ENCODE results near the gene CDYL. TPM values are rescaled to one million over a fixed set of nuclear protein-coding genes. Genes with fewer than 3 reads are reported as not detected.

The CDYL gene
- total and polyA plus RNA-seq, 2 of the 4 experiments (the other 2 are of a cell fraction) = 14.2 to 92.1 TPM

DNA sequence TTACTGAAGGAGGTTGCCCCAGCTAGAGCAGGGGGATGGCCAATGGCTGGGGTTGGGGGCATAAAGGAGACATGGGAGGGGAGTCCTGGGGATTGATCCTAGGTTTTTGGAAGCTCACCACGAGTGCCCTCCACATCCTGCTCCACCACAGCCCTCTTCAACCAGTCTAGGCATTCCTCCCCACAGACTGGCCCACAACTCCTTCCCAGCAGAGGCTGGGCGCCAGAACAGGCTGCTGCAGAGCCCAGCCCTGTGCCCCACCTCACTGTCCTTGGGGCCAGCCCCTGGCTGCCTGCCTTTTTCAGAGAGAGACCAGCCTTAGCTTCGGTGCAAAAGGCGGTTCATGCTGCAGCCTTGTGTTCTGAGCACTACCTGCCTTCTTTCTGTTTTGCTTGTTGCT lies 211.2 kb downstream of the CDYL start:
- H3K27ac ChIP-seq (ENCODE audit: insufficient read depth, low read length) = no peak overlapping the region
- WGBS, 2 experiments (ENCODE audit: extremely low coverage in 2 of 2, insufficient read length in 1 of 2) = 29% methylated on average over 1 of the region's 4 CpGs; no CpG with 5 or more reads in 1 of the 2 experiments
- dilution Hi-C loops (cut with HindIII; ENCODE audit: low sequenced_read_pairs, unreplicated experiment) (no loop called here), intact Hi-C loops (cut with micrococcal nuclease) (no loop called here), in situ Hi-C loops (cut with MboI; ENCODE audit: low sequenced_read_pairs) (no loop called here)
- H3K9me1 ChIP-seq (ENCODE audit: insufficient read depth, low read length) = no peaks in the 10 kb centered on the region
- no peak overlapping the region for H3K9ac ChIP-seq (ENCODE audit: low read depth, low read length)
- no peak overlapping the region for H4K8ac ChIP-seq (ENCODE audit: low read depth in 2 of 2, low read length in 2 of 2)
- DNase-seq (no peak), ATAC-seq (ENCODE audit: low read depth) (no peak)
- CTCF ChIA-PET = no interaction called here
- no peaks in the 10 kb centered on the region for H3K36me3 ChIP-seq (ENCODE audit: control insufficient read depth, insufficient read depth, low read length)
- H3K56ac ChIP-seq (ENCODE audit: extremely low read depth, insufficient read depth, low read length) = no peak overlapping the region
- H3K14ac ChIP-seq (replicated peaks; ENCODE audit: low read depth, low read length) = no peak overlapping the region
- H3K4me1 ChIP-seq (ENCODE audit: control insufficient read depth, insufficient read depth, low read length) = peaks cover 3% of the 10 kb centered on the region
- H4K5ac ChIP-seq (ENCODE audit: low read depth, low read length) = no peak overlapping the region
- no peak overlapping the region for H2AFZ ChIP-seq (replicated peaks; ENCODE audit: low read length, poor library complexity)
- no peak overlapping the region for H2BK15ac ChIP-seq (ENCODE audit: low read depth, low read length)
- H2BK5ac ChIP-seq (ENCODE audit: low read depth, low read length, poor library complexity, severe bottlenecking) = no peak overlapping the region
- H3K79me1 ChIP-seq (ENCODE audit: low read depth in 1 of 2, low read length in 2 of 2) = no peaks in the 10 kb centered on the region
- no peaks in the 10 kb centered on the region; the same call in 1 of the 2 replicates for H3K27me3 ChIP-seq (ENCODE audit: control insufficient read depth, insufficient read depth, low read length)
- no peak overlapping the region for H2AK9ac ChIP-seq (replicated peaks; ENCODE audit: low read depth, low read length, poor library complexity)
- no peak overlapping the region for H3K18ac ChIP-seq (ENCODE audit: low read depth, low read length)
- H3K9me3 ChIP-seq (ENCODE audit: control insufficient read depth, insufficient read depth, low read length) = no peaks in the 10 kb centered on the region
- H4K20me1 ChIP-seq (ENCODE audit: insufficient read depth, low read length) = no peaks in the 10 kb centered on the region; the same call in 1 of the 2 replicates
- no peak overlapping the region for H4K91ac ChIP-seq (ENCODE audit: insufficient read depth, low read depth, low read length)
- H3K23ac ChIP-seq (ENCODE audit: low read depth, low read length) = no peak overlapping the region
- BruUV-seq (replicated peaks) = no TSS peak
- no peak overlapping the region for H2BK120ac ChIP-seq (ENCODE audit: low read depth, low read length)
- H3K4ac ChIP-seq (ENCODE audit: low read depth, low read length) = no peak overlapping the region
- no peak overlapping the region for H3K4me2 ChIP-seq (ENCODE audit: low read depth, low read length)
- no peak overlapping the region for H3K4me3 ChIP-seq (ENCODE audit: insufficient read depth, low read depth, low read length)
- no peak overlapping the region for H2AK5ac ChIP-seq (ENCODE audit: low read depth, low read length)
- H2BK20ac ChIP-seq (ENCODE audit: low read depth, low read length) = no peak overlapping the region
- TF ChIP-seq FOS (IDR thresholded peaks at IDR 0.05; ENCODE audit: low read depth, low read length) (no peak), CEBPB (IDR thresholded peaks at IDR 0.05; ENCODE audit: low read depth, low read length) (no peak), RCOR1 (IDR thresholded peaks at IDR 0.05; ENCODE audit: insufficient replicate concordance, low read length) (no peak), MAZ (IDR thresholded peaks at IDR 0.05; ENCODE audit: borderline replicate concordance, low read depth, low read length) (no peak), RFX5 (IDR thresholded peaks at IDR 0.05; ENCODE audit: low read depth, low read length) (no peak), RAD21 (IDR thresholded peaks at IDR 0.05; ENCODE audit: low read length) (no peak)
- TF ChIP-seq, protein P1, sequence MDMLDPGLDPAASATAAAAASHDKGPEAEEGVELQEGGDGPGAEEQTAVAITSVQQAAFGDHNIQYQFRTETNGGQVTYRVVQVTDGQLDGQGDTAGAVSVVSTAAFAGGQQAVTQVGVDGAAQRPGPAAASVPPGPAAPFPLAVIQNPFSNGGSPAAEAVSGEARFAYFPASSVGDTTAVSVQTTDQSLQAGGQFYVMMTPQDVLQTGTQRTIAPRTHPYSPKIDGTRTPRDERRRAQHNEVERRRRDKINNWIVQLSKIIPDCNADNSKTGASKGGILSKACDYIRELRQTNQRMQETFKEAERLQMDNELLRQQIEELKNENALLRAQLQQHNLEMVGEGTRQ (IDR thresholded peaks at IDR 0.05; ENCODE audit: low read depth, low read length) = no peak
- POLR2A ChIA-PET (ENCODE audit: unreplicated experiment) = no interaction called here

Data from IMR-90 (cell line).